Panc1 (cell line): ENCODE measurements around the gene EME1. TPM values are rescaled to one million over a fixed set of nuclear protein-coding genes. Genes with fewer than 3 reads are reported as not detected.

Source experiments
- ATAC-seq: fragments of 200-7000 bp; cut with Tn5 transposase; 2 replicates; pipeline ENCODE4 v1.9.1; 2020; ENCODE audit warnings: mild to moderate bottlenecking, moderate library complexity
- BruUV-seq: library from RNA; stranded (reverse); fragments of 400-500 nt; replicated peaks from 2 replicates; lab custom pipeline; 2021; lab: Mats Ljungman, UMichigan
- CTCF ChIA-PET: fragments of 300-600 bp; sonication (Branson Sonifier 250); formaldehyde crosslinking; loops from one replicate; lab custom pipeline; 2022; ENCODE audit warnings: antibody characterized with exemption; lab: Charles Lee
- POLR2A ChIA-PET: fragments of 300-600 bp; sonication (Branson Sonifier 250); formaldehyde crosslinking; loops from one replicate; lab custom pipeline; 2022; ENCODE audit warnings: antibody characterized with exemption; lab: Charles Lee
- DNase-seq: peaks from one replicate; pipeline ENCODE4 v3.0.0-alpha.2; 2010; ENCODE audit warnings: low read depth, low spot score
- H3K27ac ChIP-seq: 2 replicates; pipeline ENCODE4 v1.5.1; 2011; ENCODE audit warnings: mild to moderate bottlenecking, low read length, inconsistent platforms
- H3K27me3 ChIP-seq: fragments of 200-500 bp; sonication (Bioruptor generic); 2 replicates; pipeline ENCODE4 v1.6.0; 2014; ENCODE audit warnings: low read length, inconsistent platforms; ENCODE audit not compliant: control insufficient read depth, insufficient read depth
- H3K36me3 ChIP-seq: fragments of 200-500 bp; sonication (Bioruptor generic); 2 replicates; pipeline ENCODE4 v1.5.1; 2014; ENCODE audit warnings: inconsistent platforms, mild to moderate bottlenecking, low read length, moderate library complexity; ENCODE audit not compliant: control insufficient read depth, insufficient read depth
- H3K4me1 ChIP-seq: 2 replicates; pipeline ENCODE4 v1.5.1; 2011; ENCODE audit warnings: inconsistent platforms, mild to moderate bottlenecking, low read length, moderate library complexity; ENCODE audit not compliant: control insufficient read depth, insufficient read depth
- H3K4me3 ChIP-seq, 2 experiments: 2 replicates each; pipeline ENCODE4 v1.5.1; 2011 to 2012; ENCODE audit warnings: low read depth in 2 of 2, low read length in 2 of 2, mild to moderate bottlenecking in 2 of 2, inconsistent platforms in 1 of 2, moderate library complexity in 1 of 2
- H3K9me3 ChIP-seq: fragments of 200-500 bp; sonication (Bioruptor generic); 2 replicates; pipeline ENCODE4 v1.5.1; 2014; ENCODE audit warnings: low read depth, mild to moderate bottlenecking, inconsistent platforms, low read length, moderate library complexity; ENCODE audit not compliant: control insufficient read depth, insufficient read depth
- POLR2AphosphoS5 ChIP-seq: IDR thresholded peaks from 2 replicates; pipeline ENCODE4 v1.6.1; 2012; ENCODE audit warnings: mild to moderate bottlenecking, low read depth, low read length, moderate library complexity
- SIN3A ChIP-seq: IDR thresholded peaks from 2 replicates; pipeline ENCODE4 v1.6.1; 2012; ENCODE audit warnings: low read depth, mild to moderate bottlenecking, low read length, moderate library complexity, borderline replicate concordance; ENCODE audit not compliant: insufficient read depth
- TCF7L2 ChIP-seq: IDR thresholded peaks from 2 replicates; pipeline ENCODE4 v1.6.1; 2011; ENCODE audit warnings: mild to moderate bottlenecking, low read depth, low read length, inconsistent platforms
- in situ Hi-C: cut with HindIII; loops from 2 replicates; pipeline ENCODE4 v1.10.0; 2016; ENCODE audit warnings: low sequenced_read_pairs, low pct_unique_long_range_greater_than_20kb
- intact Hi-C: fragments of 100-400 bp; cut with micrococcal nuclease; formaldehyde crosslinking; loops from one replicate; pipeline ENCODE4 v1.10.0; 2022; ENCODE audit not compliant: unreplicated experiment
- total RNA-seq: library from RNA; stranded (reverse); gene quantifications from one replicate; pipeline ENCODE4 v1.2.1, GENCODE V29; 2021; ENCODE audit not compliant: unreplicated experiment
- TF ChIP-seq, protein P1 (sequence below): fragments of 450-650 bp; IDR thresholded peaks from 2 replicates; pipeline ENCODE4 v1.5.1; 2017; ENCODE audit warnings: mild to moderate bottlenecking
- TF ChIP-seq, protein P2 (sequence below), 2 experiments: IDR thresholded peaks; 2 replicates each; pipeline ENCODE4 v1.6.1; 2011 to 2012; ENCODE audit warnings: low read depth in 2 of 2, control low read depth in 1 of 2, low read length in 1 of 2, mild to moderate bottlenecking in 1 of 2, moderate library complexity in 1 of 2; ENCODE audit not compliant: insufficient read depth in 1 of 2

The EME1 gene
- total RNA-seq, 1 experiment from 2014 or later, result 15.3 TPM

DNA sequence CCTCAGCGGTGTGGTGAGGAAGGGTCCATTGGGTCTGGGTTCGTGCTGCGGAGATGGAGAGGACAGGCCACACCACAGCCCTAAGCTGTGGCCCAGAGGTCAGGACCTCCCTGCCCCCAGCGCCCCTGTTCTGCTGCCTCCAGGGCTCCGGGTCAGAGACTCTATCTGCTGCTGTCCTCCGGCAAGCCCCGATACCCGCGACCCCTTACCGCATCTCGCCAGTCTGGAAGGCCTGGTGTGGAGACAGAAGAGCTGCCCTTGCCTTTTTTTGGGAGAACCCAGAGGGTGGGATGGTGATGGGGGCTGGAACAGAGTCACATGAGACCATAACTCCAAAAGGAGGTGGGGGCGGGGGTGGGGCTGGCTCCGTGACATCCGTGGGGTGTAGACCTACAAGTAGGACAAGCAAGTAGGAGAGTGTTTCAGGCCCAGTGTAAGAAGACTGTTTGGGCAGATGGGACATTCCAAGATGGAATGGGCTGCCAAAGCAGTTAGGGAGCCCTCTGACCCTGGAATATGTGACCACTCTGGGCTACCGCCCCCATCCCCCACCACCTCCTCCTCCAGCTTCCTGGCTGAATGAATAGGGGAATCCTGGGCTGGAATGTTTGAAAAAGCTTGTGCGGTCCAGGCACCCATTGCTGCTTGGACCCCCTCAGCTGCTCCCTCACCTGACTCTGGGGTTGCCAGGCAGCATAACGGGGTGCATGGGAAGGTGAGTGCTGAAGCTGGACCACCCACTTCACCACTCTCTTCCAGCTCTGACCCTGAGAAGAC, 25.7 kb upstream of the EME1 start:
- POLR2A ChIA-PET, result no interaction called here
- TF ChIP-seq SIN3A (no peak), POLR2AphosphoS5 (no peak), TCF7L2 (no peak)
- TF ChIP-seq, protein P1, sequence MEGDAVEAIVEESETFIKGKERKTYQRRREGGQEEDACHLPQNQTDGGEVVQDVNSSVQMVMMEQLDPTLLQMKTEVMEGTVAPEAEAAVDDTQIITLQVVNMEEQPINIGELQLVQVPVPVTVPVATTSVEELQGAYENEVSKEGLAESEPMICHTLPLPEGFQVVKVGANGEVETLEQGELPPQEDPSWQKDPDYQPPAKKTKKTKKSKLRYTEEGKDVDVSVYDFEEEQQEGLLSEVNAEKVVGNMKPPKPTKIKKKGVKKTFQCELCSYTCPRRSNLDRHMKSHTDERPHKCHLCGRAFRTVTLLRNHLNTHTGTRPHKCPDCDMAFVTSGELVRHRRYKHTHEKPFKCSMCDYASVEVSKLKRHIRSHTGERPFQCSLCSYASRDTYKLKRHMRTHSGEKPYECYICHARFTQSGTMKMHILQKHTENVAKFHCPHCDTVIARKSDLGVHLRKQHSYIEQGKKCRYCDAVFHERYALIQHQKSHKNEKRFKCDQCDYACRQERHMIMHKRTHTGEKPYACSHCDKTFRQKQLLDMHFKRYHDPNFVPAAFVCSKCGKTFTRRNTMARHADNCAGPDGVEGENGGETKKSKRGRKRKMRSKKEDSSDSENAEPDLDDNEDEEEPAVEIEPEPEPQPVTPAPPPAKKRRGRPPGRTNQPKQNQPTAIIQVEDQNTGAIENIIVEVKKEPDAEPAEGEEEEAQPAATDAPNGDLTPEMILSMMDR, result no peak
- TF ChIP-seq, protein P2, sequence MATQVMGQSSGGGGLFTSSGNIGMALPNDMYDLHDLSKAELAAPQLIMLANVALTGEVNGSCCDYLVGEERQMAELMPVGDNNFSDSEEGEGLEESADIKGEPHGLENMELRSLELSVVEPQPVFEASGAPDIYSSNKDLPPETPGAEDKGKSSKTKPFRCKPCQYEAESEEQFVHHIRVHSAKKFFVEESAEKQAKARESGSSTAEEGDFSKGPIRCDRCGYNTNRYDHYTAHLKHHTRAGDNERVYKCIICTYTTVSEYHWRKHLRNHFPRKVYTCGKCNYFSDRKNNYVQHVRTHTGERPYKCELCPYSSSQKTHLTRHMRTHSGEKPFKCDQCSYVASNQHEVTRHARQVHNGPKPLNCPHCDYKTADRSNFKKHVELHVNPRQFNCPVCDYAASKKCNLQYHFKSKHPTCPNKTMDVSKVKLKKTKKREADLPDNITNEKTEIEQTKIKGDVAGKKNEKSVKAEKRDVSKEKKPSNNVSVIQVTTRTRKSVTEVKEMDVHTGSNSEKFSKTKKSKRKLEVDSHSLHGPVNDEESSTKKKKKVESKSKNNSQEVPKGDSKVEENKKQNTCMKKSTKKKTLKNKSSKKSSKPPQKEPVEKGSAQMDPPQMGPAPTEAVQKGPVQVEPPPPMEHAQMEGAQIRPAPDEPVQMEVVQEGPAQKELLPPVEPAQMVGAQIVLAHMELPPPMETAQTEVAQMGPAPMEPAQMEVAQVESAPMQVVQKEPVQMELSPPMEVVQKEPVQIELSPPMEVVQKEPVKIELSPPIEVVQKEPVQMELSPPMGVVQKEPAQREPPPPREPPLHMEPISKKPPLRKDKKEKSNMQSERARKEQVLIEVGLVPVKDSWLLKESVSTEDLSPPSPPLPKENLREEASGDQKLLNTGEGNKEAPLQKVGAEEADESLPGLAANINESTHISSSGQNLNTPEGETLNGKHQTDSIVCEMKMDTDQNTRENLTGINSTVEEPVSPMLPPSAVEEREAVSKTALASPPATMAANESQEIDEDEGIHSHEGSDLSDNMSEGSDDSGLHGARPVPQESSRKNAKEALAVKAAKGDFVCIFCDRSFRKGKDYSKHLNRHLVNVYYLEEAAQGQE (IDR thresholded peaks at IDR 0.05; ENCODE audit: insufficient read depth in 1 of 2, low read depth in 2 of 2, low read length in 1 of 2), result no peak

GRCh38 chr17:50347894-50348291, 25.1 kb upstream of the EME1 start:
- H3K4me3 ChIP-seq, result no peak overlapping the region
- peaks cover 8% of the 10 kb centered on the region for H3K4me1 ChIP-seq
- no peak for DNase-seq
- no peaks in the 10 kb centered on the region for H3K27me3 ChIP-seq
- no peak overlapping the region for H3K27ac ChIP-seq
- TF ChIP-seq TCF7L2 (no peak), POLR2AphosphoS5 (no peak), SIN3A (no peak)
- TF ChIP-seq, protein P2 (IDR thresholded peaks at IDR 0.05; ENCODE audit: insufficient read depth in 1 of 2, low read depth in 2 of 2, low read length in 1 of 2), result no peak
- TF ChIP-seq, protein P1, result no peak
- in situ Hi-C loops (no loop called here), intact Hi-C loops (no loop called here)
- no peak for ATAC-seq
- no peaks in the 10 kb centered on the region; the same call in 1 of the 2 replicates for H3K36me3 ChIP-seq
- no TSS peak for BruUV-seq
- ChIA-PET CTCF (interaction anchor here (1.3 kb wide), 1 partner anchor 13 kb away, joined by 3 read pairs; no protein-coding TSS in a partner anchor), POLR2A (no interaction called here)
- H3K9me3 ChIP-seq, result no peaks in the 10 kb centered on the region

More for the DNA sequence above, 25.7 kb upstream of the EME1 start:
- Histone ChIP-seq H3K27me3 (no peaks in the 10 kb centered on the region), H3K9me3 (no peaks in the 10 kb centered on the region), H3K4me1 (peaks cover 8% of the 10 kb centered on the region), H3K36me3 (no peaks in the 10 kb centered on the region; the same call in 1 of the 2 replicates), H3K4me3 (peak overlapping the region; percentile 70 to 85), H3K27ac (peak overlapping the region; percentile 73)
- BruUV-seq, result no TSS peak
- intact Hi-C loops (no loop called here), in situ Hi-C loops (no loop called here)
- ATAC-seq (no peak), DNase-seq (no peak)
- CTCF ChIA-PET, result interaction anchor here (1.1 to 1.3 kb wide), 2 partner anchors 14 to 147 kb away, joined by 3 read pairs; no protein-coding TSS in a partner anchor
